HCT116 (cell line): ENCODE data around the gene TCP11L2. TPM values are rescaled to one million over a fixed set of nuclear protein-coding genes. Genes with fewer than 3 reads are reported as not detected.

Experiments
- ATAC-seq: fragments of 200-7000 bp; cut with Tn5 transposase; 2 replicates; pipeline ENCODE4 v1.9.1; 2020; ENCODE audit warnings: mild to moderate bottlenecking, moderate library complexity
- BruUV-seq: library from RNA; stranded (reverse); fragments of 400-500 nt; replicated peaks from 2 replicates; lab custom pipeline; 2021; lab: Mats Ljungman, UMichigan
- CTCF ChIA-PET: fragments of 300-600 bp; sonication (Branson Sonifier 250); formaldehyde crosslinking; loops from one replicate; lab custom pipeline; 2021; ENCODE audit warnings: antibody characterized with exemption; lab: Charles Lee
- POLR2A ChIA-PET: fragments of 300-600, 350-600 bp; sonication (Branson Sonifier 250); formaldehyde crosslinking; loops from one replicate; lab custom pipeline; 2021; ENCODE audit warnings: antibody characterized with exemption; lab: Charles Lee
- RAD21 ChIA-PET, 2 experiments: fragments of 300-600 bp; sonication (Branson Sonifier 250); formaldehyde crosslinking; loops; one replicate each; lab custom pipeline; 2023; ENCODE audit warnings: low total read pairs in 2 of 2; ENCODE audit not compliant: uncharacterized antibody in 2 of 2, unreplicated experiment in 2 of 2, low non-redundant PET in 1 of 2; lab: Charles Lee
- DNase-seq: peaks from one replicate; pipeline ENCODE4 v3.0.0-alpha.2; 2010; ENCODE audit warnings: low read depth, low spot score
- H2AFZ ChIP-seq: fragments of 200-600 bp; shearing (Covaris generic), sonication (generic); 2 replicates; pipeline ENCODE4 v1.6.1; 2017; ENCODE audit warnings: low read depth, mixed run types, mixed read lengths, antibody characterized with exemption, low read length; ENCODE audit not compliant: poor library complexity, severe bottlenecking
- H3K27ac ChIP-seq: 2 replicates; pipeline ENCODE4 v1.5.1; 2012; ENCODE audit warnings: low read depth, low read length
- H3K27me3 ChIP-seq: fragments of 200-600 bp; sonication (generic); 2 replicates; pipeline ENCODE4 v1.6.1; 2016; ENCODE audit warnings: mixed run types, low read length, mixed read lengths; ENCODE audit not compliant: insufficient read depth
- H3K36me3 ChIP-seq, 2 experiments: fragments of 200-500 bp in 1 of 2; fragments of 200-600 bp in 1 of 2; sonication (Bioruptor generic) in 1 of 2; sonication (generic) in 1 of 2; 2 replicates each; pipeline versions ENCODE4 v1.5.1 to v1.6.1; 2014 to 2016; ENCODE audit warnings: low read length in 2 of 2, inconsistent platforms in 1 of 2, mixed read lengths in 1 of 2, mixed run types in 1 of 2; ENCODE audit not compliant: insufficient read depth in 2 of 2, control insufficient read depth in 1 of 2
- H3K4me1 ChIP-seq, 2 experiments: fragments of 200-600 bp in 1 of 2; sonication (generic) in 1 of 2; 2 replicates each; pipeline versions ENCODE4 v1.5.1 to v1.6.1; 2012 to 2017; ENCODE audit warnings: low read length in 2 of 2, inconsistent platforms in 1 of 2, mild to moderate bottlenecking in 1 of 2, mixed read lengths in 1 of 2, mixed run types in 1 of 2, moderate library complexity in 1 of 2; ENCODE audit not compliant: insufficient read depth in 2 of 2, control insufficient read depth in 1 of 2
- H3K4me2 ChIP-seq: fragments of 200-600 bp; sonication (generic); 2 replicates; pipeline ENCODE4 v1.6.1; 2017; ENCODE audit warnings: mixed run types, low read length, mixed read lengths
- H3K4me3 ChIP-seq, 2 experiments: fragments of 200-600 bp in 1 of 2; sonication (generic) in 1 of 2; replicated peaks in 1 of 2; 2 replicates each; pipeline ENCODE4 v1.5.1; 2011 to 2016; ENCODE audit warnings: low read length in 2 of 2, control low read depth in 1 of 2, low read depth in 1 of 2, mild to moderate bottlenecking in 1 of 2, mixed read lengths in 1 of 2, mixed run types in 1 of 2
- H3K79me2 ChIP-seq: fragments of 200-600 bp; sonication (generic); 2 replicates; pipeline ENCODE4 v1.6.1; 2017; ENCODE audit warnings: mild to moderate bottlenecking, mixed run types, low read length, moderate library complexity, mixed read lengths; ENCODE audit not compliant: insufficient read depth
- H3K9ac ChIP-seq: fragments of 200-600 bp; sonication (generic); 2 replicates; pipeline ENCODE4 v1.6.1; 2016; ENCODE audit warnings: low read length, mixed read lengths
- H3K9me2 ChIP-seq: fragments of 200-600 bp; sonication (generic), shearing (Covaris generic); 2 replicates; pipeline ENCODE4 v1.6.1; 2017; ENCODE audit warnings: mixed run types, mild to moderate bottlenecking, moderate library complexity; ENCODE audit not compliant: insufficient read depth
- H3K9me3 ChIP-seq, 2 experiments: fragments of 200-500 bp in 1 of 2; fragments of 200-600 bp in 1 of 2; sonication (Bioruptor generic) in 1 of 2; sonication (generic) in 1 of 2; 2 replicates each; pipeline ENCODE4 v1.6.1; 2014 to 2017; ENCODE audit warnings: low read length in 2 of 2, mixed read lengths in 2 of 2, inconsistent platforms in 1 of 2, low read depth in 1 of 2, mild to moderate bottlenecking in 1 of 2, mixed run types in 1 of 2, moderate library complexity in 1 of 2; ENCODE audit not compliant: control insufficient read depth in 1 of 2, insufficient read depth in 1 of 2
- H4K20me1 ChIP-seq: fragments of 200-600 bp; sonication (generic), shearing (Covaris generic); 2 replicates; pipeline ENCODE4 v1.6.1; 2017; ENCODE audit warnings: mixed run types, mild to moderate bottlenecking, moderate library complexity; ENCODE audit not compliant: insufficient read depth
- EGR1 ChIP-seq: IDR thresholded peaks from 2 replicates; pipeline ENCODE4 v1.6.1; 2012; ENCODE audit warnings: low read depth
- SP1 ChIP-seq: IDR thresholded peaks from 2 replicates; pipeline ENCODE4 v1.6.1; 2012; ENCODE audit warnings: low read depth
- SRF ChIP-seq: IDR thresholded peaks from 2 replicates; pipeline ENCODE4 v1.6.1; 2012; ENCODE audit warnings: low read depth
- YY1 ChIP-seq: IDR thresholded peaks from 2 replicates; pipeline ENCODE4 v1.6.1; 2011; ENCODE audit warnings: low read length, low read depth, moderate library complexity, mild to moderate bottlenecking; ENCODE audit not compliant: insufficient replicate concordance; ENCODE audit errors: extremely low read depth
- ZNF274 ChIP-seq: fragments of 200-500 bp; sonication (Bioruptor generic); IDR thresholded peaks from 2 replicates; pipeline ENCODE4 v1.6.1; 2014; ENCODE audit warnings: mild to moderate bottlenecking, low read depth, low read length, inconsistent platforms
- intact Hi-C: fragments of 100-400 bp; cut with micrococcal nuclease; formaldehyde crosslinking; loops from 2 replicates; pipeline ENCODE4 v1.10.0; 2022
- total RNA-seq: library from RNA; stranded (reverse); gene quantifications from one replicate; pipeline ENCODE4 v1.2.1, GENCODE V29; 2021; ENCODE audit not compliant: unreplicated experiment
- TF ChIP-seq, protein P1 (sequence below): IDR thresholded peaks from 2 replicates; pipeline ENCODE4 v1.6.1; 2011; ENCODE audit warnings: mild to moderate bottlenecking, low read length, moderate library complexity; ENCODE audit not compliant: insufficient replicate concordance; ENCODE audit errors: extremely low read depth
- TF ChIP-seq, protein P2 (sequence below): IDR thresholded peaks from 2 replicates; pipeline ENCODE4 v1.6.1; 2012

Gene TCP11L2
- total RNA-seq, 1 experiment from 2014 or later: 14.4 TPM

DNA sequence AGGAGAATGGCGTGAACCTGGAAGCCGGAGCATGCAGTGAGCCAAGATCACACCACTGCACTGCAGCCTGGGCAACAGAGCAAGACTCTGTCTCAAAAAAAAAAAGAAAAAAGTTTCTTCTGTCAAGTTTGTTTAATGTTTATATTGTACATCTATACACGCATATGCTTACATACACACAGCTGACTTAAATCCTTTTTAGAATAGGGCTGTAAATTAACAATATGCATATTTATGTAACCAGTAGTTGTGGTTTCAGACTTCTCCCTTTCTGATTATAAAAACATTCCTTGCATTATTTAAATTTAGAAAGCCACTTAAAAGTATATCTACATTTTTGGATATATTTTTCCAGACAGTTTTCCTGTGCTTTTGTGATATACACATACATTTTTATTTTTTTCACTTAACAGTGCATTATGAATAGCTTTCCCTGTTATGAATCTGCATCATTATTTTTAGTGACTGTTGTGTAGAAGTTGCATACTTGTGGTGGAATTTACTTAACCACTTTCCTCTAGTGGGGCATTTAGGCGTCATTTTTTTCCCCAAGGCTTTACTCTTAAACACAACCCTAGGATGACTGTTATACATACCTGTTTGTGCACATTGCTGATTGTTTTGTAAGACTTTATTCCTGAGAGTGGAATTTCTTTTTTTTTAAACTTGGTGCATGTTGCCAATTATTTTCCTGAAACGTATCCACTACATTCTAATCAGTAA, 84.4 kb downstream of the TCP11L2 start:
- ATAC-seq: no peak
- DNase-seq: no peak
- no peak overlapping the region for H3K27ac ChIP-seq
- TF ChIP-seq ZNF274: no peak
- TF ChIP-seq, protein P1, sequence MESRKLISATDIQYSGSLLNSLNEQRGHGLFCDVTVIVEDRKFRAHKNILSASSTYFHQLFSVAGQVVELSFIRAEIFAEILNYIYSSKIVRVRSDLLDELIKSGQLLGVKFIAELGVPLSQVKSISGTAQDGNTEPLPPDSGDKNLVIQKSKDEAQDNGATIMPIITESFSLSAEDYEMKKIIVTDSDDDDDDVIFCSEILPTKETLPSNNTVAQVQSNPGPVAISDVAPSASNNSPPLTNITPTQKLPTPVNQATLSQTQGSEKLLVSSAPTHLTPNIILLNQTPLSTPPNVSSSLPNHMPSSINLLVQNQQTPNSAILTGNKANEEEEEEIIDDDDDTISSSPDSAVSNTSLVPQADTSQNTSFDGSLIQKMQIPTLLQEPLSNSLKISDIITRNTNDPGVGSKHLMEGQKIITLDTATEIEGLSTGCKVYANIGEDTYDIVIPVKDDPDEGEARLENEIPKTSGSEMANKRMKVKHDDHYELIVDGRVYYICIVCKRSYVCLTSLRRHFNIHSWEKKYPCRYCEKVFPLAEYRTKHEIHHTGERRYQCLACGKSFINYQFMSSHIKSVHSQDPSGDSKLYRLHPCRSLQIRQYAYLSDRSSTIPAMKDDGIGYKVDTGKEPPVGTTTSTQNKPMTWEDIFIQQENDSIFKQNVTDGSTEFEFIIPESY: no peak
- no peak for TF ChIP-seq YY1
- TF ChIP-seq SRF: no peak
- TF ChIP-seq, protein P2, sequence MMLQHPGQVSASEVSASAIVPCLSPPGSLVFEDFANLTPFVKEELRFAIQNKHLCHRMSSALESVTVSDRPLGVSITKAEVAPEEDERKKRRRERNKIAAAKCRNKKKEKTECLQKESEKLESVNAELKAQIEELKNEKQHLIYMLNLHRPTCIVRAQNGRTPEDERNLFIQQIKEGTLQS: no peak
- TF ChIP-seq SP1: no peak
- no peak for TF ChIP-seq EGR1
- H3K4me3 ChIP-seq: no peak overlapping the region
- no peaks in the 10 kb centered on the region for H4K20me1 ChIP-seq
- H3K79me2 ChIP-seq: no peaks in the 10 kb centered on the region
- H3K27me3 ChIP-seq: no peaks in the 10 kb centered on the region
- no peaks in the 10 kb centered on the region for H3K9me2 ChIP-seq
- no peak overlapping the region for H3K4me2 ChIP-seq
- H3K9me3 ChIP-seq: no peaks in the 10 kb centered on the region
- H2AFZ ChIP-seq: no peak overlapping the region
- peaks cover 0 to 9% of the 10 kb centered on the region in 2 experiments; a peak in 1 of 4 replicates for H3K36me3 ChIP-seq
- RAD21 ChIA-PET: no interaction called here
- H3K9ac ChIP-seq: no peak overlapping the region
- H3K4me1 ChIP-seq: no peaks in the 10 kb centered on the region
- POLR2A ChIA-PET: no interaction called here
- CTCF ChIA-PET: interaction anchor here (0.9 to 3.1 kb wide), 3 partner anchors 455 to 532 kb away, joined by 3 to 9 read pairs (median 6); no protein-coding TSS in a partner anchor
- intact Hi-C loops: loop anchor here (1.0 to 10.0 kb wide), 3 partner anchors 454 to 718 kb away; no protein-coding TSS in a partner anchor
- no TSS peak for BruUV-seq
